K562 (cell line): ENCODE measurements around the gene IFITM2.

Experiments used
- EP300 ChIP-seq: IDR thresholded peaks from 2 replicates; pipeline ENCODE4 v1.6.1; 2012; ENCODE audit warnings: low read length, improper control_type of control experiment
- EZH2 ChIP-seq: IDR thresholded peaks from 2 replicates; pipeline ENCODE4 v1.6.1; 2012; ENCODE audit warnings: low read depth, mild to moderate bottlenecking, inconsistent platforms, low read length, borderline replicate concordance
- HNRNPH1 ChIP-seq: fragments of 200-400 bp; formaldehyde crosslinking; optimal IDR thresholded peaks from 2 replicates; pipeline ENCODE3; 2017; ENCODE audit warnings: low read depth, mild to moderate bottlenecking, low read length, moderate library complexity
- HNRNPUL1 ChIP-seq: fragments of 200-400 bp; formaldehyde crosslinking; IDR thresholded peaks from 2 replicates; pipeline ENCODE4 v1.6.1; 2017; ENCODE audit warnings: low read length
- ZFP30 ChIP-seq: fragments of 250-450 bp; sonication (Bioruptor Pico); IDR thresholded peaks from 2 replicates; pipeline ENCODE4 v1.8.0; 2022; ENCODE audit warnings: moderate library complexity, mild to moderate bottlenecking, inconsistent platforms, borderline replicate concordance
- ZNF699 ChIP-seq: fragments of 250-450 bp; sonication (Bioruptor Pico); IDR thresholded peaks from 2 replicates; pipeline ENCODE4 v1.8.0; 2021; ENCODE audit warnings: mild to moderate bottlenecking, moderate library complexity; ENCODE audit not compliant: insufficient replicate concordance
- TF ChIP-seq, protein P1 (sequence below): sonication (generic); formaldehyde crosslinking; IDR thresholded peaks from 2 replicates; pipeline ENCODE4 v1.8.0; 2022; ENCODE audit warnings: missing genetic modification reagents, mild to moderate bottlenecking, borderline replicate concordance
- TF ChIP-seq, protein P2 (sequence below), 3 experiments: IDR thresholded peaks in 2 of 3; conservative IDR thresholded peaks in 1 of 3; 2 replicates each; pipeline ENCODE4 v1.5.1; 2011 to 2012; ENCODE audit warnings: low read length in 3 of 3, mild to moderate bottlenecking in 3 of 3, control low read depth in 2 of 3, improper control_type of control experiment in 1 of 3, inconsistent platforms in 1 of 3, low read depth in 1 of 3, mixed read lengths in 1 of 3, moderate library complexity in 1 of 3; ENCODE audit not compliant: insufficient read depth in 2 of 3

DNA sequence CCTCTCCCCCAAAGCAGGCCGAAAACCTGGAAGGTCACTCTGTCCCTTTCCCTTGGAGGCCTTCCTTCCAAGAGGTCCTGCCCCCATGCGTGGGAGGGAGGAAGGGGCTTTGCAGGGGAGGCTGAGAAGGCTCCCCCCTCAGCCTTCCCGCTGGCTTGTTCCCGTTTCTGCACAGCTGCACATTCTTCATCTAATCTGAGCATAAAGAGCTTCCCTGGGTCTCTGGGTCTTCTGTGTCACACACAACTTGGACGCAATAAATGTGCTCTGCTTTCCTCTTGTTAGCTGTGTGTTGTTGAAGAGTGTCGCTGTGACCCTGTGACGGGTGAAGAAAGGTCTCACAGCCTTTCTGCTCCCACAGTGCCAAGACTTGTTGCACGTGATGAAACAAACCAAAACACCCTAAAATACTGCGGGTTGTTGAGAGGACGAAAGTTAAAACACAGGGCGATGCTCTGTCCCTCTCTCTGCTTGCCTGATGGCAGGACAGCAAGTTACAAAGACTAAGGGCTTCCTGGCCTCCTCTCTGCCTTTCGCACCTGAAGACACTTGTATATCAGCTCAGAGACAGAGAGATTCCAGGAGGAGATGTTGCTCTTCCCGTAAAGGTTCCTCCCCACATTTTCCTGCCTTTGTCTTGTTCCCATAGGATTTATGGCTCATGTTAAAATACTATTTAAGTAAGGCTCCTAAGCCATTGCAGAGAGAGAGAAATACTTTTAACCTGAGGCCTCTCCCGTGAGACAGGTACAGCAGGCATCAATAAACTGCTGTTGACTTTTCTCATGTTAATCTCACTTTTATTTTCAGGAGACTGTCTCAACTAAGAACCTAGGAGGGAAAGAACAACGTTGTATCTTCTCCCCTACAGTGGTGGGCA lies 28.4 kb downstream of the IFITM2 start:
- no peak for TF ChIP-seq EZH2
- TF ChIP-seq, protein P1, sequence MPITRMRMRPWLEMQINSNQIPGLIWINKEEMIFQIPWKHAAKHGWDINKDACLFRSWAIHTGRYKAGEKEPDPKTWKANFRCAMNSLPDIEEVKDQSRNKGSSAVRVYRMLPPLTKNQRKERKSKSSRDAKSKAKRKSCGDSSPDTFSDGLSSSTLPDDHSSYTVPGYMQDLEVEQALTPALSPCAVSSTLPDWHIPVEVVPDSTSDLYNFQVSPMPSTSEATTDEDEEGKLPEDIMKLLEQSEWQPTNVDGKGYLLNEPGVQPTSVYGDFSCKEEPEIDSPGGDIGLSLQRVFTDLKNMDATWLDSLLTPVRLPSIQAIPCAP (CRISPR knock-in tag): no peak
- no peak; the same call in 1 of the 2 replicates for TF ChIP-seq EP300
- TF ChIP-seq, protein P2, sequence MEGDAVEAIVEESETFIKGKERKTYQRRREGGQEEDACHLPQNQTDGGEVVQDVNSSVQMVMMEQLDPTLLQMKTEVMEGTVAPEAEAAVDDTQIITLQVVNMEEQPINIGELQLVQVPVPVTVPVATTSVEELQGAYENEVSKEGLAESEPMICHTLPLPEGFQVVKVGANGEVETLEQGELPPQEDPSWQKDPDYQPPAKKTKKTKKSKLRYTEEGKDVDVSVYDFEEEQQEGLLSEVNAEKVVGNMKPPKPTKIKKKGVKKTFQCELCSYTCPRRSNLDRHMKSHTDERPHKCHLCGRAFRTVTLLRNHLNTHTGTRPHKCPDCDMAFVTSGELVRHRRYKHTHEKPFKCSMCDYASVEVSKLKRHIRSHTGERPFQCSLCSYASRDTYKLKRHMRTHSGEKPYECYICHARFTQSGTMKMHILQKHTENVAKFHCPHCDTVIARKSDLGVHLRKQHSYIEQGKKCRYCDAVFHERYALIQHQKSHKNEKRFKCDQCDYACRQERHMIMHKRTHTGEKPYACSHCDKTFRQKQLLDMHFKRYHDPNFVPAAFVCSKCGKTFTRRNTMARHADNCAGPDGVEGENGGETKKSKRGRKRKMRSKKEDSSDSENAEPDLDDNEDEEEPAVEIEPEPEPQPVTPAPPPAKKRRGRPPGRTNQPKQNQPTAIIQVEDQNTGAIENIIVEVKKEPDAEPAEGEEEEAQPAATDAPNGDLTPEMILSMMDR (IDR thresholded peaks at IDR 0.05 in 2 of 3, conservative IDR thresholded peaks at IDR 0.05 in 1 of 3; ENCODE audit: insufficient read depth in 2 of 3, low read depth in 1 of 3, low read length in 3 of 3): no peak
- TF ChIP-seq ZNF699 (CRISPR knock-in tag): no peak
- TF ChIP-seq HNRNPUL1: no peak
- TF ChIP-seq HNRNPH1: no peak
- TF ChIP-seq ZFP30 (CRISPR knock-in tag): no peak
